ENCODE measurements around the gene BLACAT1.

DNA sequence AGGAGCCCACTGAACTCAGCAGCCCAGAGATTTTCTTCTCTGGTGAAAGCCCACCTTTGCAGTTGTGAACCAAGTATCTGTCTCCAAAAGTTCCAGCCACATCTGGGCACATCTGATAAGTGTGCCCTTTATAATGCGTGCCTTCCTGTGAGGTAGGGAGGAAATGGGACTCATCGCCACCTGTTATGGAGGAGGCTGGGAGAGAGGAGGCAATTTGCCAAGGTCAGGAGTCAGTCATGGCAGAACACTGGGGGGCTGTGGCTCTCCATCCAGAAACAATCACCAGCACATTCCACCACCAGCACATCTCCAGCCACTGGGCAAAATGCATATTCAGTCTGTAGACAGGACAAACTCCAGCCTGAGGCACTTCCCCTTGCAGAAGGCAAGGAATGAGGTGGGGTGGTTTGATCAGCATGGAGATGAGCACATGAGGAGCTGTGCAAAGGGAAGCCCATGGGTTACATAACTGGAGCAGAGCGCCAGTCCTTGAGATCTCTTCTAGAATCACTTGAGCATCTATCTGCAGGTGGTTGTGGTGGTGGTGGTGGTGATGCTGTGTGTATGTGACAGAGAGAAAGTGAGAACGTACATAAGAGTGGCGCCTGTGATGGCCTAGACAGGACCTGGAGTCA, 19.0 kb downstream of the BLACAT1 start:
- TF ChIP-seq, protein P1, sequence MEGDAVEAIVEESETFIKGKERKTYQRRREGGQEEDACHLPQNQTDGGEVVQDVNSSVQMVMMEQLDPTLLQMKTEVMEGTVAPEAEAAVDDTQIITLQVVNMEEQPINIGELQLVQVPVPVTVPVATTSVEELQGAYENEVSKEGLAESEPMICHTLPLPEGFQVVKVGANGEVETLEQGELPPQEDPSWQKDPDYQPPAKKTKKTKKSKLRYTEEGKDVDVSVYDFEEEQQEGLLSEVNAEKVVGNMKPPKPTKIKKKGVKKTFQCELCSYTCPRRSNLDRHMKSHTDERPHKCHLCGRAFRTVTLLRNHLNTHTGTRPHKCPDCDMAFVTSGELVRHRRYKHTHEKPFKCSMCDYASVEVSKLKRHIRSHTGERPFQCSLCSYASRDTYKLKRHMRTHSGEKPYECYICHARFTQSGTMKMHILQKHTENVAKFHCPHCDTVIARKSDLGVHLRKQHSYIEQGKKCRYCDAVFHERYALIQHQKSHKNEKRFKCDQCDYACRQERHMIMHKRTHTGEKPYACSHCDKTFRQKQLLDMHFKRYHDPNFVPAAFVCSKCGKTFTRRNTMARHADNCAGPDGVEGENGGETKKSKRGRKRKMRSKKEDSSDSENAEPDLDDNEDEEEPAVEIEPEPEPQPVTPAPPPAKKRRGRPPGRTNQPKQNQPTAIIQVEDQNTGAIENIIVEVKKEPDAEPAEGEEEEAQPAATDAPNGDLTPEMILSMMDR (IDR thresholded peaks at IDR 0.05; ENCODE audit: low read depth, low read length), result no peak
- TF ChIP-seq EZH2phosphoT487 (IDR thresholded peaks at IDR 0.05; ENCODE audit: low read depth), result no peak

Data from OCI-LY3 (cell line).